HG02884 (cell line): Measurements from ENCODE around the gene BARHL1.

Experiments used
- ATAC-seq: cut with Tn5 transposase; IDR thresholded peaks from one replicate; pipeline ENCODE4 v1.9.1; 2021; ENCODE audit warnings: mild to moderate bottlenecking, moderate library complexity; ENCODE audit not compliant: unreplicated experiment

BARHL1 gene

DNA sequence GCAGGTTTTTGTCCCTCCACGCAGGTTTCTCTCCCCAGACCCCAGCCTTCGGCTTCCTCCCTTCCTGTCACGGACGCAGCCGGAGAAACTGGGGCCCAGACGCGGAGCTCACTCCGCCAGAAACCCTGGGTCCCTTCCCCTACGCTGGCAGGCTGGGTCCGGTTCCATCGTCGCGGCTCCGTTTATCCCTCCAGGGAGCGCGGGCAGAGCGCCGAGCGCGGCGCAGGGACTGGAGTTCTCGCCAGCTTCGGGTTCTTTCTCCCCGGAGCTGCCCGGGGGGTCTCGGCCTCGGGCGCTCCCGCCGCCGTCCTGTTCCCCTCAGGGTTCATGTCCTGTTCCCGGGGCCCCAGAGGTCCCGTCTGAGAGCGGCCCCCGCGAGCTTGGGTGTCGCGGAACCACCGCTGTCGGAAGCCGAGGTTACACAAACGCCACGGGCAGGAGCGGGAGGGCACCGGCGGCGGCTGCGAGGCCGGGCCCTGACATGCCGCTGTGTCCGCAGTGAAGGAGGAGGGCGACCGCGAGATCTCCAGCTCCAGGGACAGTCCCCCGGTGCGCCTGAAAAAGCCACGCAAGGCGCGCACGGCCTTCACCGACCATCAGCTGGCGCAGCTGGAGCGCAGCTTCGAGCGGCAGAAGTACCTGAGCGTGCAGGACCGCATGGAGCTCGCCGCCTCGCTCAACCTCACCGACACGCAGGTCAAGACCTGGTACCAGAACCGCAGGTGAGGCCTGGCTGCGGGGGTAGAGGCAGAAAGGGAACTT, 4.6 kb downstream of the BARHL1 start:
- ATAC-seq: no peak

DNA sequence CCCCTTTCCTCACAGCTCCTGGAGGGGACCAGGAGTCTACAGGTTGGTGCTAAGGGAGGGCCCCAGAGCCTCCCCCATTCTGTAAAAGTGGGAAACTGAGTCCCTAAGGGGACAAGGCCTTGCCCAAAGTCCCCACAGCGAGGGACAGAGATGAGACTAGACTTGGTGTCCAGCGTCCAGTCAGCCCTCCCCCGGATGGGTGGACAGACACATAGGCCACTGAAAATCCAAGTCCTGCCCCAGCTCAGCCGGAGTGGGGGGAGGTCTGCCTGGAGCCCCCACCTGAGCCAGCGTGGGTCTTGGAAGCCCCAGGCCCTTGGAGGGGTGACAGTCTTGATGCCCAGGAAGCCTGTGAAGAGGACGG, 5.2 kb downstream of the BARHL1 start:
- ATAC-seq: no peak

- no peak for ATAC-seq
These were observed 5.7 kb downstream of the BARHL1 start for GRCh38 chr9:132588098-132588497.

DNA sequence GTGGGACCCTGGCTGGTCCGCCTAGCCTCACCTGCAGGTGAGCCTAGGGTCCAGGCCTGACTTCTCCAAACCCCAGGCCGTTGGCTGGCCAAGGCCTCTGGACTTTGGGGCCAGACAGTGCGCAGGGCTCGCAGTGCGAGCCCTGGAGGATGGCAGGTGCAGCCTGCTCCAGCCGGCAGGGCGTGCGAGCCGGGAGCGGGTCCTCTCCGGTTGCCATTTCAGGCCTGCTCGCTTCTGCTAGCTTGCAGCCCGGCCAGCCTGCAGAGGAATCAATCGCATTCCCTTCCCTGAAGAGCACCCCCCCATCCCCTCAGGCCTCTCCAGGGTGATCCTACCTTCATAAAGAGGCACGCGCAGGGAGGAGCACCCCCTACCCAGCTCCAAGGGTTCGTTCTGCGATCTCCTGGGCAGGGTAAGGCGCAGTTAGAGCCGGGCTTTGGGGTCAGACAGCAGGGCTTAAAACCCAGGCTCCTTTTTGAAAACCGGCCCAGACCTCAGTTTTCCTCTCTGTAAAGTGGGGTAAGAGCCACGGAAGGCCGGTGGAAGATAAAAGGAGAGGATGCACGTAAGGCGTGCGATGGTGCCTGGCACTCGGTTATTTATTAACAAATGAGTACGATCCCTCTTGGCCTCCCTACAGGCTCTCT, 6.2 kb downstream of the BARHL1 start:
- no peak for ATAC-seq

DNA sequence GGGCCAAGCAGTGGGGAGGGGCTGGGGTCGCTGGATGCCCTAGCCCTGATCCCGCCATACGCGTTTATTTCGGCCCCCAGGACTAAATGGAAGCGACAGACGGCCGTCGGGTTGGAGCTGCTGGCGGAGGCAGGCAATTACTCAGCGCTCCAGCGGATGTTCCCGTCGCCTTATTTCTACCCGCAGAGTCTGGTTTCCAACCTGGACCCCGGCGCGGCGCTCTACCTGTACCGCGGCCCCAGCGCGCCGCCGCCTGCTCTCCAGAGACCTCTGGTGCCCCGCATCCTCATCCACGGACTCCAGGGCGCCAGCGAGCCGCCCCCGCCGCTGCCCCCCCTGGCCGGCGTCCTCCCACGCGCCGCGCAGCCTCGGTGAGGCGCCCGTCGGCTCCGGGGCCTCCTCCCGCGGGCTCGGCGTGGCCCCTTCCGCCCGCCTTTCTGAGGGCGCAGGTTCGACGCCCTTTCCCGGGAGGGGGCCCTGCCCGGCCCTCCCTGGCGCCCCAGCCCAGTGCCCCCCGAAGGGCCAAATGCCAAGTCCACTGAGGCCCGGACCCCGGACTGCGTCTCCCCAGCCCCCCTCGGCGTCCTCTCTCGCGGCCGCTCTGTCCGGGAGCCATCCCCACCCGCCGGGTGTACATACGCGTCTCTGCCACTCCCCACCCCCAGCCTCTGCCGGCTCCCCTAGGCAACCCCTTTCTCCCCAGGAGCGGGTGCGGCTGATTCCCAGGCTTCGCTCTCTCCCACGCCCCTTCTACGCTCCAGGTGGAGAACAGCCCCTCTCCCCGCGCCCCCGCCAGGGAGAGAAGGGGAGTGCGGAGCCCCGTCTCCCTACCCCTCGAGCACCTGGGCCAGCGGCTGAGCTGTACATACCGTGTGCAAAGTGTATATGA, 7.0 kb downstream of the BARHL1 start:
- no peak for ATAC-seq

- ATAC-seq: no peak
These were observed 7.6 kb downstream of the BARHL1 start for GRCh38 chr9:132590037-132590317.

DNA sequence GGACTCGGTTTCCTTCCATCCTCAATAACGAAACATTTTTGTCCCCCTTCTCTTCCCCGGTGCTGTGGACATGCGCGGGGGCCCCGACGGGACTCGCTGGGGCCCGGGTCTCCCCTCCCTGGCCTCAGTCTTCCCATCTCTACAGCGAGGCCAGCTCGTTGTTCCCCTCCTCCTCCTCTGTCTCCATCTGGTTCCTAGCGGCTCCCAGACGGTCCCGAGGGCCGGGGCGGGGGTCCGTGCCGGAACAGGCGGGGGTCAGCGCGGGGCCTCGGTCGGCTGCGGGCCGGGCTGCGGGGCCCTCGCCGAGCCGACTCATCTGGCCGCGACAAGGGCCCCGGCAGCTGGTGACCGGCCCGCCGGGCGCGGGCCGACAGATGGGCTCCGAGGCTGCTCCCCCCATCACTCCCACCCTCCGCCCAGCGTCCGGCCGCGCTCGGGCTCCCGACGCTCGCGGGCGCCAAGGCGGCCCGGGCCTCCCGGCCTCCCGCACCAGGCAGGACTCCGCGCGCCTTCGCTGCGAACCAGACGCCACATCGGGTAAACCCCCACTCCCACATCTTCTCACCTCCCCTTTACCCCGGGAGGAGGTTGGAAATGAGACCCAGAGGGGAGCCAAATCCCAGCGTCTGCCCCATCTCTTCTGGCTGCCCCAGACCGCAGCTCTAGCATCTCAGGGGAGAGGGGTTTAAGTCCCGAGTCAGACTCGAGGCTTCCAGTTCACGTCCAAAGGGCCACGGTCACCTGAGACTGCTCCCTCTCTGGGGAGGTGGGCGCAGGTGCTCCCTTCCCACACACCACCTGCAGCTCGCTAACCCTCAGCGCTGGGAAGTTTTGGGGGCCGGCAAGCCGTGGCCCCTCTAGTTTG, 8.1 kb downstream of the BARHL1 start:
- ATAC-seq: no peak

DNA sequence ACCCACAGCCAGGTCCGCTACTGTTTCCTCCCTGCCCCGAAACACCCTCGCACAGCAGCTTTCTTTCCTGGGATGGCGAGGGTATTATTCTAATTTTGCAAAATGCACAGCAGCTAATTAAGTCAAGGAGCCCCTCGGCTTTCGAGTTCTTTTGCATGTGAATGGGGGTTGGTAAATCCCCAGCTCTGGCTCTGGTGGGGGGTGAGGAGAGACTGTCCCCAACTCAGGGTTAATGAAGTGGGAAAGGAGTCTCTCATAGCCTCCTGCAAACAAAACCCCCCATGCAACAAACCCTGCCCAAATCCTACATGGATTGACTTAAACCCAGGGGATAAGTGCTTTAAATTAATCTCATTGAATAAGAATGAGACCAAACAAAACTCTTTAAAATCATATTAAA, 8.8 kb downstream of the BARHL1 start:
- no peak for ATAC-seq

GRCh38 chr9:132591751-132592314, 9.4 kb downstream of the BARHL1 start:
- ATAC-seq: no peak

GRCh38 chr9:132592451-132592850, 10.0 kb downstream of the BARHL1 start:
- ATAC-seq: no peak

GRCh38 chr9:132594412-132594811, 12.0 kb downstream of the BARHL1 start:
- no peak for ATAC-seq

- no peak for ATAC-seq
These were observed 12.9 kb downstream of the BARHL1 start for GRCh38 chr9:132595319-132595718.

GRCh38 chr9:132596200-132596599, 13.8 kb downstream of the BARHL1 start:
- ATAC-seq: no peak

DNA sequence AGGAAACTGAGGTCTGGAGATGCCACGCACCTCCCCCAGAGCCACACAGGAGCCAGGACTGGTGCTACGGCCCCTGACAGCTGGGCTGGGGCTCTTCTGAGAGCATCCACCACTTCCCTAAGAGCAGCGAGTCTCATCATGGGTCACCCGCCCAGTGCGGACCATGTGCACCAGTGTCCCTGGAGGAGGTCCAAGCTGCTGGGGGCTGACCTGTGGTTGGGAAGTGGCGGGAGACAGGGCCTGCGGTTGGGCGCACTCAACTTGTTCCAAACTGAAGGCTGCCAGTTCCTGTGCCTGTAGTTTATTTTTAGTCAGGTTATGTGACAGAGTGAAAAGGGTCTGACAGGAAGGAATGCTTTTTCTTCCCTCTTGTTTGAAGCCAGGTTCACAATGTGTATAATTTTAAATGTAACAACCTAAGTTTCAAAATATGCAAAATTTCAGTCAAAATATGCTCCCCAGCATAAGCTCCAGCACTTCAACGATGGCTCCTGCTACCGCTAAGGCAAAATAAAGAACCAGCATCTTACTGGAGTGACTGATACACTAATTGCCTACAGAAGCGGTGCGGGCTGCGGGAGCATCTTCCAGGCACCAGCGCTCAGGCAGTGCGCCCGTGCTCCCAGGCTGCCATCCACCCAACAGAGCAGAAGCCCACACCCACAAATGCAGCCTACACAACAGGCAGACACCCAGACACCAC, 14.8 kb downstream of the BARHL1 start:
- ATAC-seq: no peak

- no peak for ATAC-seq
These were observed 18.0 kb downstream of the BARHL1 start for GRCh38 chr9:132600326-132600984.

GRCh38 chr9:132602207-132602606, 19.8 kb downstream of the BARHL1 start:
- ATAC-seq: no peak

DNA sequence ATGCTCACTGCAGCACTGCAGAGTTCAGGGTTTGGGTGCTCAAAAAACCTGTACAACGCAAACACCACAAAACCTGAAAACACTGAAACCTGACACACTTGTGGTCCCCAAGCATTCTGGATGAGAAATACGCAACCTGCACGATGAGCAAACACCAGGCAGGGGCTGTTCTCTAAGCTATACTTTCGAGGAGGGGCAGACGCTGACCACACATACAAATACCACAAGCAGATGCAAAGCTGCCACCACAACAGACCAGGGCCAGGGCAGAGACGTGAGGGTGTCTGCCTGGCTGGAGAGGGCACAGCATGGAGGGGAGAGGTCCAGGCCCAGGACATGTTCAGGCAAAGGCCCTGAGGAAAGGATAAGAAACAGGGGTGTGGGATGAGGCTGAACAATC, 23.0 kb downstream of the BARHL1 start:
- no peak for ATAC-seq

DNA sequence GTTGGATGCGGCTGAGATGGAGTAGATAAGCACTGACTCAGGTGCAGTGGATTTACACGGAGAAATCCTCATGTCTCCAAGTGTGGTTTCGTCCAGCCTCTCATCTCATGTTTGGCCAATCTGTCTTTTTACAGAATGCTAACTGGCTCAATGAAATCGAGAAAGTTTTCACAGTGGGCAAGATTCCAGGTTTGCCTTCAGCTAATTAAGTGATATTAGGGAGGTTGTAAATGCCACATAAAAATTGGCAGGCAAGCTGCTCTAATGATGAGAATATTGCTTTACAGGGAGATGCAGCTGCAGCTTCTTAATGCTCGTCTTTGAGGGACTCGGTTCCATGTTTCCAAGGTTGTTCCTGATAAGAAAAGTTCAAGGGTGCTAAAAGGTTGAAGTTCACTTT, 23.7 kb downstream of the BARHL1 start:
- no peak for ATAC-seq

DNA sequence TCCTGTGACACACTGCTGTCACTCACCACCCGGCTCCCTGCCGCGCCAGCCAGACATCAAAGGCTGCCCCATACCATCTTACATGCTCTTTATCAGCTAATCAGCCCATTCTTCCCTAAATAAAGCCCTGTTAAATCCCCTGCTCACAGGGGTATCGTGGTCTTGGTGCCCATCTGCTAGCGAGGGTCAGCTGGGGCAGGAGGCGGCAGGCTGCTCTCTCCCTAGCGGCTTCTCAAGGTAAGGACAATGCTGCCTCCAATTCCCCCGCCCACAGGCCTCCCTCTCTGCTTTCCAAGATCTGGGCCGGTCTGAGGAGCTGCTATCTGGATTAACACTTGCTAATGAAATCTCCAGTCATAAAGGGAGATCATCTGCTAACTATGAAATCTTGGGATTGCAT, 26.8 kb downstream of the BARHL1 start:
- no peak for ATAC-seq

DNA sequence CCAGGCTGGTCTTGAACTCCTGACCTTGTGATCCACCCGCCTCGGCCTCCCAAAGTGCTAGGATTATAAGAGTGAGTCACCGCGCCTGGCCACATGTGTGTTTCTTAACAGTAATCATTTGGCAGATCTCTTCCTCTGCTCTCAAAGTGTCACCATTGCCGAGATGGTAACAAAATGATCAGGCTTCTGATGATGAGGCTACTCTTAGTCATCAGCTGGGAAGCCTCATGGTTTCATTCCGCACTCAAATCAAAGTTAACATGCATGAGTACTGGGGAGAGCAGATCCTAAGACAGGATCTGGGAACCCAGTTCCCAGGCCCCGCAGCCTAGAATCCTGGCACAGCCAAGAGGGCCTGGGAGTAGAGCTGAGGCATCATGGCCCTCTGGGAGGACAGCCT, 27.4 kb downstream of the BARHL1 start:
- no peak for ATAC-seq
